Thymus (tissue), 11 donors: Measurements from ENCODE around the gene KAT2B. TPM values are rescaled to one million over a fixed set of nuclear protein-coding genes. Genes with fewer than 3 reads are reported as not detected.

Experiments used
- DNase-seq, 9 donors: peaks; one replicate each; pipeline ENCODE4 v3.0.0-alpha.2; 2013; ENCODE audit warnings: low spot score in 9 of 9, low read depth in 6 of 9, missing footprints in 1 of 9
- H3K27ac ChIP-seq, 2 donors: one replicate each; pipeline ENCODE4 v1.5.1; 2013; ENCODE audit warnings: control low read depth in 1 of 2, low read depth in 1 of 2, low read length in 1 of 2, mild to moderate bottlenecking in 1 of 2, moderate library complexity in 1 of 2
- H3K27me3 ChIP-seq, 2 donors: one replicate each; pipeline ENCODE4 v1.5.1; 2013; ENCODE audit warnings: low read length in 1 of 2; ENCODE audit not compliant: control insufficient read depth in 2 of 2, insufficient read depth in 1 of 2
- H3K36me3 ChIP-seq, 2 donors: one replicate each; pipeline ENCODE4 v1.5.1; 2013; ENCODE audit warnings: low read length in 1 of 2, mild to moderate bottlenecking in 1 of 2, moderate library complexity in 1 of 2; ENCODE audit not compliant: control insufficient read depth in 2 of 2, insufficient read depth in 2 of 2
- H3K4me1 ChIP-seq, 2 donors: one replicate each; pipeline ENCODE4 v1.5.1; 2013; ENCODE audit warnings: low read length in 2 of 2; ENCODE audit not compliant: control insufficient read depth in 2 of 2, insufficient read depth in 2 of 2
- H3K4me3 ChIP-seq, 2 donors: one replicate each; pipeline ENCODE4 v1.5.1; 2013; ENCODE audit warnings: low read length in 2 of 2, control low read depth in 1 of 2, mild to moderate bottlenecking in 1 of 2
- H3K9me3 ChIP-seq, 2 donors: one replicate each; pipeline ENCODE4 v1.5.1; 2013; ENCODE audit warnings: low read length in 1 of 2, mild to moderate bottlenecking in 1 of 2; ENCODE audit not compliant: control insufficient read depth in 2 of 2, insufficient read depth in 1 of 2
- WGBS: extraction: QIAGEN DNeasy Blood & Tissue Kit; methylation state at CpG from one replicate; pipeline ENCODE4 v1.1.7; 2013; 5-methylcytosine and 5-hydroxymethylcytosine counted together
- polyA plus RNA-seq: library from polyadenylated mRNA; stranded (reverse); fragments of 200-250 nt; gene quantifications from one replicate; pipeline ENCODE4 v1.2.3, GENCODE V29; 2013
- total RNA-seq: library from RNA; stranded (reverse); fragments of 120-200 nt; gene quantifications from one replicate; pipeline ENCODE4 v1.2.4, GENCODE V29; 2013
- donor health status: healthy.

The KAT2B gene
- total and polyA plus RNA-seq, 2 donors = 17.2 to 38.4 TPM

DNA sequence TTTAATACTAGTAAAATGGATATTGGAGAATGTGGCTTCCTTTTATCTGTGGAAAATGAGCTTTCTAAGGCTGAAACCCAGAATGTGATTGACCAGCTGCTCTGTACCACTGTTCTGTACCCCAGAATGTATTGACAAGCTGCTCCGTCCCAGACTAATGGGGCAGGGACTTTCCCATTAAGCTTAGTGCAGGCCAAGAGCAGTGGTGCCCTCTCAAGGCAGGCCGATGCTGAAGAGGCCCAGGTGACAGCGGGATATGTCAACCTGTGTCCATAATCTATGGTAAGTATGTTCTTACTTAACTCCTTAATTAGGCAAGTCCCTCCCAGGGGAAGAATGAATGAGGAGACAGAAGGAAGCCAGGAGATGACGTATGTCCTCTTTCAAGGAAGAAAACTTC is 114.7 kb downstream of the KAT2B start:
- no peak for DNase-seq
- H3K27me3 ChIP-seq = no peaks in the 10 kb centered on the region
- H3K27ac ChIP-seq = no peak overlapping the region
- no peaks in the 10 kb centered on the region for H3K4me1 ChIP-seq
- peaks cover 7 to 42% of the 10 kb centered on the region in 2 donors for H3K36me3 ChIP-seq
- WGBS = 98% methylated on average over 4 of the region's 4 CpGs
- H3K4me3 ChIP-seq = no peak overlapping the region
- H3K9me3 ChIP-seq = no peaks in the 10 kb centered on the region

- peaks cover 4 to 35% of the 10 kb centered on the region in 2 donors for H3K36me3 ChIP-seq
- no peaks in the 10 kb centered on the region for H3K4me1 ChIP-seq
- DNase-seq = peak in 2 of 9 donors; percentile 5 to 19
- H3K27ac ChIP-seq = no peak overlapping the region
- no peak overlapping the region for H3K4me3 ChIP-seq
- no peaks in the 10 kb centered on the region for H3K27me3 ChIP-seq
- H3K9me3 ChIP-seq = no peaks in the 10 kb centered on the region
Measured at GRCh38 chr3:20160230-20160629, 120.0 kb downstream of the KAT2B start.

DNA sequence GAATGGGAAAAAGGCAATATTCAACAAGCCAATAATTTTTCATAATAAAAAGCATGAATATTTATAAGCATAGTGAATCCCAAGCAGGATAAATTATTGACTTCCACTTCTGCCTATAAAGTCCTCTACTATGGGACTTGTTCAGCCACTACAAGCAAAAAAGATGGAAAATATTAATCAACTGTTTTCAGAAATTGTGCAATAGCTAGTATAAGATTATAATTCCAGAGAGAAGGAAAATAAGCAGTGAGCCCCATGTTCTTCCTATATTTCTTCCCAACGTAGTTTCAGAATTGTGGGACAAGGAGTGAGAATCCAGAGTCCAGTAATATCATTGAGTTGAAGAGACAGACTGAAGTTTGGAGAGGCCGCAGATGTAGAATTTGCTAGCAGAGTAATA is 121.5 kb downstream of the KAT2B start:
- WGBS = 98% methylated on average over 2 of the region's 2 CpGs
- Histone ChIP-seq H3K4me3 (no peak overlapping the region), H3K9me3 (no peaks in the 10 kb centered on the region), H3K36me3 (peaks cover 3 to 30% of the 10 kb centered on the region in 2 donors), H3K4me1 (no peaks in the 10 kb centered on the region), H3K27me3 (no peaks in the 10 kb centered on the region), H3K27ac (no peak overlapping the region)
- no peak for DNase-seq

- WGBS = 96% methylated on average over 4 of the region's 4 CpGs
- H3K4me3 ChIP-seq = no peak overlapping the region
- H3K27me3 ChIP-seq = no peaks in the 10 kb centered on the region
- no peaks in the 10 kb centered on the region for H3K4me1 ChIP-seq
- no peak overlapping the region for H3K27ac ChIP-seq
- H3K9me3 ChIP-seq = no peaks in the 10 kb centered on the region
- DNase-seq = no peak
- peaks cover 4 to 56% of the 10 kb centered on the region in 2 donors for H3K36me3 ChIP-seq
Measured at GRCh38 chr3:20173844-20174410, 133.7 kb downstream of the KAT2B start.

- no peak for DNase-seq
- Histone ChIP-seq H3K27me3 (no peaks in the 10 kb centered on the region), H3K27ac (no peak overlapping the region), H3K36me3 (peaks cover 16 to 58% of the 10 kb centered on the region in 2 donors), H3K9me3 (no peaks in the 10 kb centered on the region), H3K4me3 (no peak overlapping the region), H3K4me1 (peaks cover 0 to 6% of the 10 kb centered on the region in 2 donors)
- 98% methylated on average over 3 of the region's 3 CpGs for WGBS
Measured at GRCh38 chr3:20181276-20181675, 141.0 kb downstream of the KAT2B start.

- no peaks in the 10 kb centered on the region for H3K9me3 ChIP-seq
- H3K36me3 ChIP-seq = peaks cover 16 to 52% of the 10 kb centered on the region in 2 donors
- no peaks in the 10 kb centered on the region for H3K27me3 ChIP-seq
- H3K4me3 ChIP-seq = no peak overlapping the region
- peaks cover 2 to 6% of the 10 kb centered on the region in 2 donors for H3K4me1 ChIP-seq
- WGBS = 99% methylated on average over 4 of the region's 4 CpGs
- no peak overlapping the region for H3K27ac ChIP-seq
- no peak for DNase-seq
Measured at GRCh38 chr3:20182206-20182605, 142.0 kb downstream of the KAT2B start.

GRCh38 chr3:20185331-20185678 is 145.1 kb downstream of the KAT2B start:
- Histone ChIP-seq H3K4me1 (peaks cover 2 to 11% of the 10 kb centered on the region in 2 donors), H3K27ac (peak overlapping the region in 1 of 2 donors; percentile 98), H3K27me3 (no peaks in the 10 kb centered on the region), H3K9me3 (no peaks in the 10 kb centered on the region), H3K36me3 (peaks cover 3 to 23% of the 10 kb centered on the region in 2 donors), H3K4me3 (peak overlapping the region; percentile 56 to 90)
- WGBS = 2% methylated on average over 12 of the region's 12 CpGs
- DNase-seq = peak in 4 of 9 donors; percentile 1 to 19 (median 10)

DNA sequence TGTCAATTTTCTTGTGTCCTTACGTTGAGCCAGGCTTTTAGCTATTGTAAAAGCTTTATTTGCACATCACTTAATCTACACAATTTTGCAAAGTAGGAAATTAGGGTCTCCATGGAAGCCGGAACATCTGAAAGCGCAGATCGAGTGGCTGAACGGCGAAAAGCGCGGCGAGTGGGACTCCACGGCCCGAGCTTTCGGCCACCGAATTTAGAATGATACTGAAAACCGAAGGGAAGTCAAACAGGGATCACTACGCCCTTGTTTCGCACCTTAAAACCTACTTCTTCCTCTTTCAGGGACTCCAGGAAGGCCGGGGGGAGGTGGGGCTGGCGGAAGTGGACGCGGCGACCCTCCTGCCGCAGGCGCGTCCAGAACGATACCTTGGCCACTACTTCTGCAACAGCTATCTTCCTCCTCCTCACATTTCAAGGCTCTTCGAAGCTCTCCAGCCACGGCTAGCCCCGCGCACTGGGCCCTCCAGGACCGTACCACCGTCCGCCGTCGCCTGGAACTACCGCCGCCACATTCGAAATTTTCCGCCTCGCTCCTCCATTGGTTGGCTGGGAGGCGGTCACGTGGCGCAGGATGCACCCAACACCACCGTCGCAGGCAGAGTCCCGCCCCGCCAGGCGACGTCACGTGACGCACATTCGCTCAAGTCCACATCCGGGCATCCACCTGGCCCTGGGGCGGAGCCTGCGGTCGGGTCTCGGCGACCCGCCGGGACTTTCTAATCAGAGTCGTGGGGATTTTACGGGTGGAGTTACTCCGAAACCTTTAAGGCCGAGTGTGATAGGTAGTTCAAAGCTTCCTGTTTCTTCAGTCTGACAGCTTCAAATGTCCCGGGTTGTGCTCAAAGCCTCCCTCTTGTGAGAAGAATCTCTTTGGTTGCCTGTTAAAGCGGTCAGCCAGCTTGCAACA is 145.7 kb downstream of the KAT2B start, which contains the start of gene SGO1:
SGO1 (minus strand) TSS at position 528 of the 921 bp plus-strand sequence. CDS start 2,179 bp downstream, outside the sequence.
- peak within 1 kb of the TSS; percentile 81 to 98 for H3K27ac ChIP-seq
- WGBS = under 1% methylated on average over 65 of the region's 65 CpGs
- H3K4me3 ChIP-seq = peak within 1 kb of the TSS; percentile 56 to 90
- H3K27me3 ChIP-seq = no peaks in the 10 kb centered on the region
- peaks cover 2 to 11% of the 10 kb centered on the region in 2 donors for H3K4me1 ChIP-seq
- peaks cover 3 to 16% of the 10 kb centered on the region in 2 donors for H3K36me3 ChIP-seq
- DNase-seq = peak; percentile 94 to 99 (median 98)
- H3K9me3 ChIP-seq = no peaks in the 10 kb centered on the region

DNA sequence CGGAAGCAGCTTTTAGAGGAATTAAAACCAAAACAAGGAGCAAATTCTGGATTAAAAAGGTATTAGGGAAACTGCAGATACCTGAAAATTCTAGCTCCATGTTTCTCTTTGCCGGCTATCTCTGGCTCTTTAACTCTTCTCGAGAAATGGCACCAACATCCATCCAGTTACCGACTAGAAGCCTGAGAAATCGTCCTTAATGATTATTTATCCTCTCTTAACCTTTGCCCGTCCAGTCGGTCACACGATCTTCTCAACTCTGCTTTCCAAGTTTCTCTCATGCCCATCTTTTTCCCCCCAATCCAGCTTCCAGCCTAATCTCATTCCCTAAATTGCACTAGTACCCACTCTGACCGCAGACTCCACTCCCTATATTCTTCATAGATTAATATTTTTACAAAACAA is 146.4 kb downstream of the KAT2B start:
- peak overlapping the region; percentile 56 to 90 for H3K4me3 ChIP-seq
- DNase-seq = peak in 1 of 9 donors; percentile 15
- H3K4me1 ChIP-seq = peaks cover 2 to 11% of the 10 kb centered on the region in 2 donors
- H3K36me3 ChIP-seq = peaks cover 3 to 15% of the 10 kb centered on the region in 2 donors
- 3% methylated on average over 9 of the region's 9 CpGs for WGBS
- peak overlapping the region; percentile 81 to 98 for H3K27ac ChIP-seq
- H3K27me3 ChIP-seq = no peaks in the 10 kb centered on the region
- H3K9me3 ChIP-seq = no peaks in the 10 kb centered on the region
